Measurements from ENCODE around the gene MFAP3.

DNA sequence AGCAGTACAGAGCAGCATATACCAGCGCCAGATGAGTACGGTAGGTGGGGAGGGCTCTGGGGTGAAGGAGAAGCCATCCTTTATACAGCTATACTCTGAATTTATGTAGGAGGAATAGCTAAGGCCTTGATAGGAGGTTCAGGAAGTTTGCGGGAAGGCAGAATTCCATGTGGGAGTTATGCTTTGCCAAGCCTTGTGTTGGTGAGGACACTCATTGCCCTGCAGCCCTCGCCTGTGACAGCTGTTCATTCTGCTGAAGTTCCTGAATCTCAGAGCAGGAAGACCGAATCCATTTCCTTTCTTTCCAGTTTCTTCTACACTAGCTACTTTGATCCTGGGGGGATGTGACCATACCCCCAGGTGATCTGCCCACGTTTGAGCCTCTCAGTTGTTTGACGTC, 7.7 kb downstream of the MFAP3 start:
- TF ChIP-seq POLR2A (IDR thresholded peaks at IDR 0.05; ENCODE audit: low read length), result no peak
- no peak for TF ChIP-seq GATA1 (IDR thresholded peaks at IDR 0.05; ENCODE audit: low read depth, low read length)

Data from erythroblast (primary cell).